ENCODE measurements around the gene SCYGR4. TPM values are rescaled to one million over a fixed set of nuclear protein-coding genes. Genes with fewer than 3 reads are reported as not detected.

Gene SCYGR4, protein sequence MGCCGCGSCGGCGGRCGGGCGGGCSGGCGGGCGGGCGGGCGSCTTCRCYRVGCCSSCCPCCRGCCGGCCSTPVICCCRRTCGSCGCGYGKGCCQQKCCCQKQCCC
- total RNA-seq: not detected in 2 replicates

DNA sequence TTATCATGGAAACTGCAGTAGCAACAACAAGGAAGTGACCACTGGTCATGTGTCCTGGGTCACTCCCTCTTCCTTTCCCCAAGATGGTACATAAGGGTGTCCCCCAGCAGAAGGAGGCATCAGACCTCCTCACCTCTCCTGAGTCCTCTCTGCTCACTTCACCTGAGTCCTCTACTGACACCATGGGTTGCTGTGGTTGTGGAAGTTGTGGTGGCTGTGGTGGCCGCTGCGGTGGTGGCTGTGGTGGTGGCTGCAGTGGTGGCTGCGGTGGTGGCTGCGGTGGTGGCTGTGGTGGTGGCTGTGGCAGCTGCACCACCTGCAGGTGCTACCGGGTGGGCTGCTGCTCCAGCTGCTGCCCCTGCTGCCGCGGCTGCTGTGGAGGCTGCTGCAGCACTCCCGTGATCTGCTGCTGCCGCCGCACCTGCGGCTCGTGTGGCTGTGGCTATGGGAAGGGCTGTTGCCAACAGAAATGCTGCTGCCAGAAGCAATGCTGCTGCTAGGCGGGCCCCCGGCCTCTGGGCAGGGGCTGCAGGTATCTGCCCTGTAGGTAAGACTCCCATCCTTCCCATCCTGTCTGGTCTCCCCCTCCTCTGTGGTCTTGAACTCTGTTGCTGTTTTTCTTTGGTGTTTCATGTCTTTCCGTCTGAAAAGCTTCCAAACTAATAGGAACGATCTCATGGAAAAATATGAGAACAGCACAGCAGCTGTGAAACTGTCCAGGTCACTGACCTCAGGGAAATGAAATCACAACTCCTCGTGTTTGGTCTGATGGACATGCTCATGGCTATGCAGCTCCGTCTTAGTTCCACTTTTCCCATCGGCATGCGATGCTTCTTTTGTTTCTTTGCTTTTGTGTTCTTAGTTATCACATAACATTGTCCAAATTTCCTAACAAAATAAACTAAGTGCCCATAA is at the start of gene SCYGR4:
Gene SCYGR4, plus strand, starts transcription at position 183 of the 915 bp plus-strand sequence. Its CDS starts 0 bp downstream, at position 183.

DNA sequence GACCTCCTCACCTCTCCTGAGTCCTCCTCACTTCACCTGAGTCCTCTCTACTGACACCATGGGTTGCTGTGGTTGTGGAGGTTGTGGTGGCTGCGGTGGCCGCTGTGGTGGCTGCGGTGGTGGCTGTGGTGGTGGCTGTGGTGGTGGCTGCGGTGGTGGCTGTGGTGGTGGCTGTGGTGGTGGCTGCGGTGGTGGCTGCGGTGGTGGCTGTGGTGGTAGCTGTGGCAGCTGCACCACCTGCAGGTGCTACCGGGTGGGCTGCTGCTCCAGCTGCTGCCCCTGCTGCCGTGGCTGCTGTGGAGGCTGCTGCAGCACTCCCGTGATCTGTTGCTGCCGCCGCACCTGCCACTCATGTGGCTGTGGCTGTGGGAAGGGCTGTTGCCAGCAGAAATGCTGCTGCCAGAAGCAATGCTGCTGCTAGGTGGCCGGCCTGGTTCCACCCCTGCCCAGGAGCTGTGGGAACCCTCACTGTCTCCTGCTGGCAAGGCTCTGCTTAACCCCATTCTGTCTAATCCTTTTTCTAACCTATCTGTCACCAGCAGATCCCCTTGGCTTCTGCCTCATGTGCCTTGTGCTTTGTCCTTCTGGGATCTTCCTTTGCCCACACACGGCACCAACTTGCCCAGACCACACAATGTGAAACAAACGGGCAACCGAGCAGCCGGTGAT is 18.3 kb upstream of the SCYGR4 start, which contains the start of gene SCYGR2:
Gene SCYGR2, plus strand, starts transcription at position 59 of the 669 bp plus-strand sequence. Its CDS starts 0 bp downstream, at position 59.

DNA sequence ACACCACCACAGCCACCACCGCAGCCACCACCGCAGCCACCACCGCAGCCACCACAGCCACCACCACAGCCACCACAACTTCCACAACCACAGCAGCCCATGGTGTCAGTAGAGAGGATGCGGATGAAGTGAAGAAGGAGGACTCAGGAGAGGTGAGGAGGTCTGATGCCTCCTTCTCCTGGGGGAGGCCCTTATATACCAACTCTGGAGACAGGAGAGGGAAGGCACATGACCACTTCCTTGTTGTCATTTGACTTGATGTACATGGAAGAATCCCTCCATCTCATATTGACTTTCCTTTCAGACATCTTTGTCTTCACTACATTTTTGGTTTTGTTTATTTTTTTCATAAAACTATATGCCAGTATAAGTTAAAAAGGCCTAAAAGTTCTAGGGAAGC is 2.6 kb upstream of the SCYGR4 start, which contains the start of gene SCYGR3:
Gene SCYGR3, minus strand, starts transcription at position 101 of the 400 bp plus-strand sequence. Its CDS starts 0 bp downstream, at position 101.

GRCh38 chr2:227666631-227667170 is 49.4 kb downstream of the SCYGR4 start, which contains the start of gene SCYGR5:
SCYGR5 (plus strand) TSS chr2:227666804; CDS start chr2:227666804, 0 bp downstream.

Other genes with a start within 250 kb of the SCYGR4 start
- gene TM4SF20, start 238.2 kb upstream of the SCYGR4 start, total RNA-seq: not detected in 2 replicates
- gene SCYGR1, start 229.5 kb upstream of the SCYGR4 start, total RNA-seq: not detected in 2 replicates
- gene AGFG1, start 145.3 kb upstream of the SCYGR4 start, total RNA-seq: 43.7 and 53.1 TPM in 2 replicates
- not detected in 2 replicates for gene SCYGR2, start 18.6 kb upstream of the SCYGR4 start, total RNA-seq
- not detected in 2 replicates for gene SCYGR3, start 2.7 kb upstream of the SCYGR4 start, total RNA-seq
- not detected in 2 replicates for gene SCYGR5, start 49.3 kb downstream of the SCYGR4 start, total RNA-seq
- gene SLC19A3, start 100.5 kb downstream of the SCYGR4 start, total RNA-seq: 0.06 and 0.40 TPM in 2 replicates
- gene SCYGR6, start 107.3 kb downstream of the SCYGR4 start, total RNA-seq: not detected in 2 replicates
- gene SCYGR7, start 110.8 kb downstream of the SCYGR4 start, total RNA-seq: not detected in 2 replicates
- not detected in 2 replicates for gene SCYGR8, start 128.4 kb downstream of the SCYGR4 start, total RNA-seq
- not detected in 2 replicates for gene CCL20, start 196.3 kb downstream of the SCYGR4 start, total RNA-seq

Measured in aortic smooth muscle cell (primary cell).